Neural crest cell (in vitro differentiated cells): Measurements from ENCODE around the gene CRYBA2. TPM values are rescaled to one million over a fixed set of nuclear protein-coding genes. Genes with fewer than 3 reads are reported as not detected.

Experiments
- DNase-seq: peaks from one replicate; pipeline ENCODE4 v3.0.0; 2021; ENCODE audit warnings: low read depth, mixed read lengths, low spot score
- H3K27ac Mint-ChIP-seq: one replicate; pipeline ENCODE4 v1.8.0; 2021; ENCODE audit warnings: mild to moderate bottlenecking, mixed read lengths; ENCODE audit not compliant: unreplicated experiment
- H3K27me3 Mint-ChIP-seq: 2 replicates; pipeline ENCODE4 v1.8.0; 2021; ENCODE audit warnings: low read depth, mild to moderate bottlenecking, mixed read lengths
- H3K36me3 Mint-ChIP-seq: 2 replicates; pipeline ENCODE4 v1.8.0; 2021; ENCODE audit warnings: low read depth, mild to moderate bottlenecking, mixed read lengths
- H3K4me1 Mint-ChIP-seq: 2 replicates; pipeline ENCODE4 v1.8.0; 2021; ENCODE audit warnings: mixed read lengths
- H3K4me3 Mint-ChIP-seq: one replicate; pipeline ENCODE4 v1.8.0; 2021; ENCODE audit warnings: mild to moderate bottlenecking, mixed read lengths
- H3K9me3 Mint-ChIP-seq: 2 replicates; pipeline ENCODE4 v1.8.0; 2021; ENCODE audit warnings: mixed read lengths
- total RNA-seq: library from RNA; stranded (reverse); gene quantifications from 2 replicates; pipeline ENCODE4 v1.2.1, GENCODE V29; 2021
- TF ChIP-seq, protein P1 (sequence below): fragments of 200-600 bp; sonication (generic); conservative IDR thresholded peaks from 2 replicates; pipeline ENCODE4 v1.5.0; 2021; ENCODE audit warnings: antibody characterized with exemption, mild to moderate bottlenecking

The CRYBA2 gene
- total RNA-seq, 1 donor from 2014 or later, result not detected

- TF ChIP-seq, protein P1, sequence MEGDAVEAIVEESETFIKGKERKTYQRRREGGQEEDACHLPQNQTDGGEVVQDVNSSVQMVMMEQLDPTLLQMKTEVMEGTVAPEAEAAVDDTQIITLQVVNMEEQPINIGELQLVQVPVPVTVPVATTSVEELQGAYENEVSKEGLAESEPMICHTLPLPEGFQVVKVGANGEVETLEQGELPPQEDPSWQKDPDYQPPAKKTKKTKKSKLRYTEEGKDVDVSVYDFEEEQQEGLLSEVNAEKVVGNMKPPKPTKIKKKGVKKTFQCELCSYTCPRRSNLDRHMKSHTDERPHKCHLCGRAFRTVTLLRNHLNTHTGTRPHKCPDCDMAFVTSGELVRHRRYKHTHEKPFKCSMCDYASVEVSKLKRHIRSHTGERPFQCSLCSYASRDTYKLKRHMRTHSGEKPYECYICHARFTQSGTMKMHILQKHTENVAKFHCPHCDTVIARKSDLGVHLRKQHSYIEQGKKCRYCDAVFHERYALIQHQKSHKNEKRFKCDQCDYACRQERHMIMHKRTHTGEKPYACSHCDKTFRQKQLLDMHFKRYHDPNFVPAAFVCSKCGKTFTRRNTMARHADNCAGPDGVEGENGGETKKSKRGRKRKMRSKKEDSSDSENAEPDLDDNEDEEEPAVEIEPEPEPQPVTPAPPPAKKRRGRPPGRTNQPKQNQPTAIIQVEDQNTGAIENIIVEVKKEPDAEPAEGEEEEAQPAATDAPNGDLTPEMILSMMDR, result no peak
- no peaks in the 10 kb centered on the region for H3K9me3 Mint-ChIP-seq
- no peaks in the 10 kb centered on the region for H3K36me3 Mint-ChIP-seq
- H3K27me3 Mint-ChIP-seq, result peaks cover 45% of the 10 kb centered on the region
- H3K27ac Mint-ChIP-seq, result no peak overlapping the region
- no peak for DNase-seq
- H3K4me3 Mint-ChIP-seq, result no peak overlapping the region
- H3K4me1 Mint-ChIP-seq, result peaks cover 13% of the 10 kb centered on the region
These were observed 37.1 kb upstream of the CRYBA2 start for GRCh38 chr2:219030177-219030940.

DNA sequence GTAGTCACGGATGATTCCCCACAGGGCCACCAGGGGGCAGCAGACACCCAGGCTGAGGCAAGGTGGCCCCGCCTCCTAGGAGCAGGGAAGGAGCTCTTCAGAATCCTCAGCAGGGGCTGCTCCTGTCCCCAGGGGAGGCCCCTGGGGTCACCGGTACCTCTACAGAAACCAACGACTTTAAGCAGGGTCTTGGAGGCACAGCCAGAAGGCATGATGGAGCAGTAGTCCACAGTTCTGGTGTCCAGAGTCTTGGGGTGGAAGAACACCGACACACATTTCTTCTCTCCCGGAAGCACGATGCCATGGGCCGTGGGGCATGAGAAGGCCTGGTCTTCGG, 36.6 kb upstream of the CRYBA2 start:
- no peak overlapping the region for H3K27ac Mint-ChIP-seq
- peaks cover 17% of the 10 kb centered on the region for H3K4me1 Mint-ChIP-seq

DNA sequence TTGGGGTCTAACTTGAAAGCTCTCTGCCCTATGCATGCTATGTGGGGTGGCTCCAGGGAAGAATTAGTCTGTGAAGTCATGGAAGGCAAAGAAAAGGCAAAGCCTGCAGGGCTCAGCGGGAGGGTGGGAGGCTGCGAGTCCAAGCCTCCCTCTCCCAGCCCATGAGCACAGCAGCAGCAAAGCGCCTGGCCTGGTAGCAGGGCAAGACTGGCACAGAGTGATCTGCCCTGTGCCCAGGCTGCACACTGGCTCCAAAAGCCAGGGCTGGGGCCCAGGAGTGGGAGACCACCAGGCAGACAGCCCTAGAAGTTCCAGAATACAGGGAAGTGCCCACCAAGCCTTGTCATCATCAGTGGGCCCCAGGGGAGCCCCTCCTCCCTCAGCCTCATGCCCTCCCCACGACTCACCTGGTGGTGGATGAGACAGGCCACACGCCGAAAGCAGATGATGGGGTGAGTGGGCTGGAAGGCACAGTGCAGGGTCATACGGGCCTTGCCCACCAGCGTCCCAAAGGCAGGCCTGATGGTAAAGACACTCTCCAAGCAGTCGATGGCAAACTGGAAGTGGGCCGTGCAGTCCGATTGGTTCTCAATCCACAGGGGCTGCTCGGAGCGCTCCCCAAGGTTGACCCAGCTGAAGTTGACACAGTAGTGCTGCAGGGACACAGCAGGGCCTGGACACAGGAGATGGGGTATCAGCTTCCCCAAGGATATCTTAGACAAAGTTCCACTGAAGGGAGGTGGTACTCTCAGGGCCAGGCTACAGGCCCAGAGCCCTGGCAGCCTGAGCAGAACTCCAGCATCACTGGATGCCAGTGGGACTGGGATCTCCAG, 36.0 kb upstream of the CRYBA2 start:
- Mint-ChIP-seq H3K27ac (peak overlapping the region; percentile 78), H3K4me1 (peaks cover 17% of the 10 kb centered on the region), H3K9me3 (no peaks in the 10 kb centered on the region), H3K27me3 (peaks cover 33% of the 10 kb centered on the region), H3K4me3 (no peak overlapping the region), H3K36me3 (no peaks in the 10 kb centered on the region)
- TF ChIP-seq, protein P1, result no peak
- no peak for DNase-seq

More for the DNA sequence above, 36.6 kb upstream of the CRYBA2 start:
- Mint-ChIP-seq H3K9me3 (no peaks in the 10 kb centered on the region), H3K4me3 (no peak overlapping the region), H3K27me3 (peaks cover 39% of the 10 kb centered on the region), H3K36me3 (no peaks in the 10 kb centered on the region)
- TF ChIP-seq, protein P1, result peak; percentile 95
- peak; percentile 72 for DNase-seq

DNA sequence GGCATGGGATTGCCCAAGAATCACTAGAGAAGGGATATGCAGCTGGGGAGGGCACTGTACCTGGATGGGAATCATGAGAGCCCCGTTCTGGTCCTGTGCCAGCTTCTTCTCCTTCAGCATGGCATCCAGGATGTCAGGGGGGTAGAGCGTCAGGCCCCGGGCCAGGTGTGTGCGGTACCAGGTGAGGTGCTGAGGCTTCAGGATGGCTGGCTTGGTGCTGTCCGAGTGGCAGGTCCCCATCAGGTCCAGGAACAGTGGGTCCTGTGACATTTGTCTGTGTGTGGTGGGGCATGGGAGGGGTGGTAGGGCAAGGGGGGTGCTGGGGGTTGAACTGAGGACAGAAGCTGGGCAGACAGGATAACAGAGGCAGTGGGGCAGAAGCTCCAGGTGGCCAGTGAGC, 34.9 kb upstream of the CRYBA2 start:
- Mint-ChIP-seq H3K4me1 (peaks cover 17% of the 10 kb centered on the region), H3K4me3 (no peak overlapping the region), H3K27ac (no peak overlapping the region), H3K36me3 (no peaks in the 10 kb centered on the region), H3K9me3 (no peaks in the 10 kb centered on the region), H3K27me3 (peaks cover 22% of the 10 kb centered on the region)
- TF ChIP-seq, protein P1, result no peak
- no peak for DNase-seq

- DNase-seq, result no peak
- H3K27me3 Mint-ChIP-seq, result peaks cover 17% of the 10 kb centered on the region
- no peaks in the 10 kb centered on the region for H3K9me3 Mint-ChIP-seq
- H3K36me3 Mint-ChIP-seq, result no peaks in the 10 kb centered on the region
- H3K4me3 Mint-ChIP-seq, result no peak overlapping the region
- H3K4me1 Mint-ChIP-seq, result peaks cover 17% of the 10 kb centered on the region
- TF ChIP-seq, protein P1, result no peak
- no peak overlapping the region for H3K27ac Mint-ChIP-seq
These were observed 34.4 kb upstream of the CRYBA2 start for GRCh38 chr2:219027511-219028055.
